CD14-positive monocyte (primary cell): Measurements from ENCODE around the gene PDE4D. TPM values are rescaled to one million over a fixed set of nuclear protein-coding genes. Genes with fewer than 3 reads are reported as not detected.

Experiments
- DNase-seq, 3 donors: peaks; one replicate each; pipeline ENCODE4 v3.0.0-alpha.2; 2011 to 2022
- H2AFZ ChIP-seq: 2 replicates; pipeline ENCODE4 v1.6.0; 2012; ENCODE audit warnings: mild to moderate bottlenecking, low read depth, low read length, inconsistent platforms; ENCODE audit not compliant: insufficient read depth, poor library complexity, severe bottlenecking
- H3K27ac ChIP-seq, 2 donors: 1 replicate in 1 of 2; 2 replicates in 1 of 2; pipeline ENCODE4 v1.5.1; 2012 to 2013; ENCODE audit warnings: low read length in 2 of 2, control low read depth in 1 of 2, inconsistent platforms in 1 of 2, low read depth in 1 of 2, mild to moderate bottlenecking in 1 of 2
- H3K27me3 ChIP-seq, 2 donors: one replicate each; pipeline versions ENCODE4 v1.6.0 to v1.6.1; 2011 to 2013; ENCODE audit warnings: low read length in 2 of 2; ENCODE audit not compliant: control insufficient read depth in 2 of 2, insufficient read depth in 2 of 2
- H3K36me3 ChIP-seq, 2 donors: replicated peaks in 1 of 2; 1 replicate in 1 of 2; 2 replicates in 1 of 2; pipeline versions ENCODE4 v1.5.1 to v1.6.1; 2012 to 2013; ENCODE audit warnings: low read length in 2 of 2, control low read depth in 1 of 2, inconsistent platforms in 1 of 2, mild to moderate bottlenecking in 1 of 2; ENCODE audit not compliant: insufficient read depth in 2 of 2, control insufficient read depth in 1 of 2
- H3K4me1 ChIP-seq, 2 donors: 1 replicate in 1 of 2; 2 replicates in 1 of 2; pipeline versions ENCODE4 v1.5.1 to v1.6.1; 2012 to 2013; ENCODE audit warnings: low read length in 2 of 2, control low read depth in 1 of 2, inconsistent platforms in 1 of 2, mild to moderate bottlenecking in 1 of 2, moderate library complexity in 1 of 2; ENCODE audit not compliant: insufficient read depth in 2 of 2, control insufficient read depth in 1 of 2
- H3K4me2 ChIP-seq: replicated peaks from 2 replicates; pipeline ENCODE3; 2012; ENCODE audit warnings: low read length, moderate library complexity, mild to moderate bottlenecking; ENCODE audit not compliant: poor library complexity, severe bottlenecking; ENCODE audit errors: extremely low read depth
- H3K4me3 ChIP-seq, 3 experiments: fragments of 200-600 bp in 1 of 3; sonication (generic) in 1 of 3; replicated peaks in 1 of 3; 1 replicate in 2 of 3; 2 replicates in 1 of 3; pipeline ENCODE4 v1.5.1; 2011 to 2013; ENCODE audit warnings: low read length in 3 of 3, mild to moderate bottlenecking in 3 of 3, control low read depth in 2 of 3, low read depth in 2 of 3, inconsistent platforms in 1 of 3, moderate library complexity in 1 of 3
- H3K79me2 ChIP-seq: 2 replicates; pipeline ENCODE4 v1.6.0; 2012; ENCODE audit warnings: mild to moderate bottlenecking, control low read depth, inconsistent platforms, low read length, moderate library complexity; ENCODE audit not compliant: insufficient read depth
- H3K9ac ChIP-seq: 2 replicates; pipeline ENCODE4 v1.6.0; 2017; ENCODE audit warnings: low read length, mild to moderate bottlenecking; ENCODE audit not compliant: insufficient read depth, poor library complexity, severe bottlenecking
- H3K9me3 ChIP-seq, 2 donors: replicated peaks in 1 of 2; 1 replicate in 1 of 2; 2 replicates in 1 of 2; pipeline versions ENCODE4 v1.5.1 to v1.6.1; 2012 to 2013; ENCODE audit warnings: low read length in 2 of 2, control low read depth in 1 of 2; ENCODE audit not compliant: control insufficient read depth in 1 of 2, insufficient read depth in 1 of 2
- H4K20me1 ChIP-seq: 2 replicates; pipeline ENCODE4 v1.6.0; 2012; ENCODE audit warnings: mild to moderate bottlenecking, low read length, control low read depth, moderate library complexity; ENCODE audit not compliant: insufficient read depth
- H3K27ac Mint-ChIP-seq, 7 donors: one replicate each; pipeline ENCODE4 v1.8.0; 2020; ENCODE audit warnings: mild to moderate bottlenecking in 7 of 7, mixed read lengths in 7 of 7, moderate library complexity in 6 of 7, inconsistent platforms in 2 of 7
- H3K27me3 Mint-ChIP-seq, 3 donors: one replicate each; pipeline ENCODE4 v1.8.0; 2021 to 2022; ENCODE audit warnings: low read depth in 3 of 3, mild to moderate bottlenecking in 3 of 3, mixed read lengths in 3 of 3, moderate library complexity in 3 of 3, inconsistent platforms in 1 of 3
- H3K36me3 Mint-ChIP-seq, 2 donors: one replicate each; pipeline ENCODE4 v1.8.0; 2020; ENCODE audit warnings: mixed read lengths in 2 of 2, inconsistent platforms in 1 of 2, mild to moderate bottlenecking in 1 of 2
- H3K4me1 Mint-ChIP-seq: one replicate; pipeline ENCODE4 v1.8.0; 2020; ENCODE audit warnings: mild to moderate bottlenecking, mixed read lengths
- H3K4me3 Mint-ChIP-seq, 2 donors: one replicate each; pipeline ENCODE4 v1.8.0; 2020; ENCODE audit warnings: mild to moderate bottlenecking in 2 of 2, mixed read lengths in 2 of 2, moderate library complexity in 1 of 2
- H3K9me3 Mint-ChIP-seq, 7 donors: one replicate each; pipeline ENCODE4 v1.8.0; 2020 to 2022; ENCODE audit warnings: mixed read lengths in 7 of 7, mild to moderate bottlenecking in 6 of 7, moderate library complexity in 6 of 7, inconsistent platforms in 2 of 7
- WGBS: methylation state at CpG from one replicate; pipeline ENCODE4 v1.1.5; 2013; ENCODE audit warnings: missing lambda C conversion rate; ENCODE audit not compliant: insufficient coverage; 5-methylcytosine and 5-hydroxymethylcytosine counted together
- intact Hi-C, 2 donors: fragments of 100-400 bp; cut with micrococcal nuclease; formaldehyde crosslinking; loops; one replicate each; pipeline versions ENCODE4 v1.15.0 to v1.15.1; 2023
- polyA plus RNA-seq, 3 donors: library from polyadenylated mRNA; depleted of rRNA in 1 of 3; unstranded in 2 of 3; stranded (reverse) in 1 of 3; fragments of 300-500 nt in 2 of 3; fragments of >200 nt in 1 of 3; fragmentation: Illumina TruSeq in 2 of 3; gene quantifications; 1 replicate in 2 of 3; 2 replicates in 1 of 3; pipeline ENCODE4 v1.2.3, GENCODE V29; 2012 to 2021
- TF ChIP-seq, protein P1 (sequence below): fragments of 200-600 bp; IDR thresholded peaks from one replicate; pipeline ENCODE4 v1.8.0; 2022; ENCODE audit warnings: antibody characterized with exemption, mild to moderate bottlenecking

Gene PDE4D
- polyA plus RNA-seq, 3 donors, result 1.9 to 3.4 (median 2.8) TPM

DNA sequence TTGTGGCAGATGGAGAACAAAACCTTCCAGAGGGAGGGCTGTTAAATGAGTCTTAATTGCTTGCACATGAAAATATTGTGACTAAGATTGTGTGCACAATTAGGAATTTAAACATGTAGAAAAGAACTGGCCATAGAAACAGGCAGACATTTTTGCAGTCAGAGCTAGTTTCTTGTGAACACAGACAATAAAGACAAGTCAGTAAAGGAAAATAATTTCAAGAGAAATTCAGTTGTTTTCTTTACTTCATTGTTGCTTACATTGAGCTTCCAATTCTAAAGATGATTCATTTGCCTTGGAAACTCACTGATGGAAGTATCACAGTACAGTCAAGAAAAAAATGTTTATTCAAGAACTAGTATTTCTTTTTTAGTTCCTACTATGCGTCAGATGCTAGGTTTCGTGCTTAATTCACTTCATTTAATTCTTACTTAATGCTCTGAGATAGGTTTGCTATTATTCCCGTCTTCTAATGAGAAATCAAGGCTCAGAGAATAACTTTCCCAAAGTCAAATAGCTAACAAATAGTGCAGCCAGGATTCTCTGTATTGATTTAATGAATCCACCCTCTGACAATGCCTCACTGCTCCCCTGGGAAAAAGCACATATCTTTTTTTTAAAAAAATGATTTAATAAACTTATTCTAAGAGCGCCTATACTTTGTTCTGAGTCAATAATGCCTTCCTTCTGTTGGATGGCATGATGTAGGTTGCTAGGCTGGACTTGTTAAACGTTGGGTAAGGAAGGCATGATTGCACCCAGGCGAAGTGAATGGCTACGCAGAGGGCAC is 729.3 kb downstream of the PDE4D start:
- Histone ChIP-seq H4K20me1 (no peaks in the 10 kb centered on the region), H3K27me3 (no peaks in the 10 kb centered on the region), H3K4me1 (no peaks in the 10 kb centered on the region), H3K4me2 (no peak overlapping the region), H3K79me2 (no peaks in the 10 kb centered on the region), H3K9me3 (no peaks in the 10 kb centered on the region), H2AFZ (no peak overlapping the region), H3K36me3 (no peaks in the 10 kb centered on the region), H3K4me3 (no peak overlapping the region), H3K27ac (no peak overlapping the region), H3K9ac (no peak overlapping the region)
- no peak for DNase-seq
- WGBS, result 68% methylated on average over 3 of the region's 7 CpGs
- Mint-ChIP-seq H3K9me3 (no peaks in the 10 kb centered on the region), H3K4me3 (peak overlapping the region in 1 of 2 donors; percentile 2), H3K4me1 (no peaks in the 10 kb centered on the region), H3K27ac (no peak overlapping the region), H3K27me3 (no peaks in the 10 kb centered on the region), H3K36me3 (peaks cover 3% of the 10 kb centered on the region in 2 donors)
- TF ChIP-seq, protein P1, sequence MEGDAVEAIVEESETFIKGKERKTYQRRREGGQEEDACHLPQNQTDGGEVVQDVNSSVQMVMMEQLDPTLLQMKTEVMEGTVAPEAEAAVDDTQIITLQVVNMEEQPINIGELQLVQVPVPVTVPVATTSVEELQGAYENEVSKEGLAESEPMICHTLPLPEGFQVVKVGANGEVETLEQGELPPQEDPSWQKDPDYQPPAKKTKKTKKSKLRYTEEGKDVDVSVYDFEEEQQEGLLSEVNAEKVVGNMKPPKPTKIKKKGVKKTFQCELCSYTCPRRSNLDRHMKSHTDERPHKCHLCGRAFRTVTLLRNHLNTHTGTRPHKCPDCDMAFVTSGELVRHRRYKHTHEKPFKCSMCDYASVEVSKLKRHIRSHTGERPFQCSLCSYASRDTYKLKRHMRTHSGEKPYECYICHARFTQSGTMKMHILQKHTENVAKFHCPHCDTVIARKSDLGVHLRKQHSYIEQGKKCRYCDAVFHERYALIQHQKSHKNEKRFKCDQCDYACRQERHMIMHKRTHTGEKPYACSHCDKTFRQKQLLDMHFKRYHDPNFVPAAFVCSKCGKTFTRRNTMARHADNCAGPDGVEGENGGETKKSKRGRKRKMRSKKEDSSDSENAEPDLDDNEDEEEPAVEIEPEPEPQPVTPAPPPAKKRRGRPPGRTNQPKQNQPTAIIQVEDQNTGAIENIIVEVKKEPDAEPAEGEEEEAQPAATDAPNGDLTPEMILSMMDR, result no peak
- intact Hi-C loops, result no loop called here

DNA sequence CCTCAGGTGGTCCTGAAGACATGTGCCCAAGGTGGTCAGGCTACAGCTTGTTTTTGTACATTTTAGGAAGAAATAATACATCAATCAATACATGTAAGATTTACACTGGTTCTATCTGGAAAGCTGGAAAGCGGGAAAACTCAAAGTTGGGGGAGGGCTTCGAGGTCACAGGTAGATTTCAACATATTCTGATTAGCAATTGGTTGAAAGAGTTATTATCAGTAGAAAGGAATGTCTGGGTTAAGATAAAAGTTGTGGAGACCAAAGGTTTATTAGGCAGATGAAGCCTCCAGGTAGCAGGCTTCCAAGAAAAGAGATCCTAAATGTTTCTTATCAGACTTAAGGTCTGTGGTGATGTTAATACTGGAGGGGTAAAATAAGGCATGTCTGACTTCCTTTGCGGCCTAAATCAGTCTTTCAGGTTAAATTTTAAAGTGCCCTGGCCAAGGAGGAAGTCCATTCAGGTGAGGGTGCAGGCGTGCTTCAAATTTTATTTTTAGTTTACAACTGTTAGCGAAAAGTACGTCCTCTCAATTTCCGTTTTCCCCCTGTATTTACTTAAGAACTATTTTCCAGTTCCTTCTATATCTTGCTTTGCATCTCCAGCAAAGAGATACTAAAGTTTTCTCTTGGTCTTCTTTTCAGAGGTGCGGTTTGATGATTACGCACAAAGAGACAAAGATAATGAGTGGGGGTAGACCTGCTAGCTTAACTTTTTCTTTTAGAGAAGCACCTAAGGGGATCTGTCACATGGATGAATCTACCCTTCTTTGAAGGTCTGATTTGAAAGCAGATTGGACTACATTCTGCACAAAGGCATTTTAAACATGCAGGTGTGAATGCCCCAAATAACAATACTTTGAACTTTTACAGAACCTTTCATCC is 732.1 kb downstream of the PDE4D start:
- Mint-ChIP-seq H3K4me1 (no peaks in the 10 kb centered on the region), H3K36me3 (peaks cover 3% of the 10 kb centered on the region in 2 donors), H3K27ac (no peak overlapping the region), H3K9me3 (no peaks in the 10 kb centered on the region), H3K4me3 (no peak overlapping the region), H3K27me3 (no peaks in the 10 kb centered on the region)
- intact Hi-C loops, result no loop called here
- no peak overlapping the region for H3K4me3 ChIP-seq
- no peaks in the 10 kb centered on the region for H3K27me3 ChIP-seq
- no peak overlapping the region for H3K27ac ChIP-seq
- no peak overlapping the region for H2AFZ ChIP-seq
- no peak overlapping the region for H3K9ac ChIP-seq
- DNase-seq, result no peak
- H3K9me3 ChIP-seq, result no peaks in the 10 kb centered on the region
- H3K4me2 ChIP-seq, result no peak overlapping the region
- TF ChIP-seq, protein P1, result no peak
- H3K36me3 ChIP-seq, result no peaks in the 10 kb centered on the region
- no peaks in the 10 kb centered on the region for H4K20me1 ChIP-seq
- H3K4me1 ChIP-seq, result no peaks in the 10 kb centered on the region
- no peaks in the 10 kb centered on the region for H3K79me2 ChIP-seq
- 92% methylated on average over 3 of the region's 9 CpGs for WGBS
